Activated T-helper 2 cell treated with anti-CD3 and anti-CD28 coated beads, Interferon-gamma antibody, Interleukin-2, Interleukin-4, amounts not matched to agents 10 μg/mL and 5 μg/mL and 100 μg/mL, durations not matched to agents 14 hours and 24 hours and 36 hours (primary cell): Measurements from ENCODE around the gene ZNF607. TPM values are rescaled to one million over a fixed set of nuclear protein-coding genes. Genes with fewer than 3 reads are reported as not detected.
"Not testable (repeated sequence)": the region's sequence is repeated elsewhere in the genome, so short reads cannot be mapped to it uniquely, and the experiment has no call there.

Source experiments
- DNase-seq: peaks from one replicate; pipeline ENCODE4 v3.0.0; 2021; ENCODE audit warnings: low spot score
- H3K27ac Mint-ChIP-seq: one replicate; pipeline ENCODE4 v1.8.0; 2021; ENCODE audit warnings: mixed read lengths
- H3K27me3 Mint-ChIP-seq: one replicate; pipeline ENCODE4 v1.8.0; 2021; ENCODE audit warnings: low read depth, mixed read lengths
- H3K36me3 Mint-ChIP-seq: one replicate; pipeline ENCODE4 v1.8.0; 2021; ENCODE audit warnings: low read depth, mixed read lengths
- H3K4me1 Mint-ChIP-seq: one replicate; pipeline ENCODE4 v1.8.0; 2021; ENCODE audit warnings: low read depth, mixed read lengths
- H3K4me3 Mint-ChIP-seq: one replicate; pipeline ENCODE4 v1.8.0; 2021; ENCODE audit warnings: low read depth, mild to moderate bottlenecking, moderate library complexity, mixed read lengths
- H3K9me3 Mint-ChIP-seq: one replicate; pipeline ENCODE4 v1.8.0; 2021; ENCODE audit warnings: mixed read lengths
- intact Hi-C: fragments of 100-400 bp; cut with micrococcal nuclease; formaldehyde crosslinking; loops from one replicate; pipeline ENCODE4 v1.15.1; 2023
- total RNA-seq: library from RNA; stranded (reverse); gene quantifications from 2 replicates; pipeline ENCODE4 v1.2.3, GENCODE V29; 2022

The ZNF607 gene
- total RNA-seq, 1 donor from 2014 or later, result 2.7 TPM

DNA sequence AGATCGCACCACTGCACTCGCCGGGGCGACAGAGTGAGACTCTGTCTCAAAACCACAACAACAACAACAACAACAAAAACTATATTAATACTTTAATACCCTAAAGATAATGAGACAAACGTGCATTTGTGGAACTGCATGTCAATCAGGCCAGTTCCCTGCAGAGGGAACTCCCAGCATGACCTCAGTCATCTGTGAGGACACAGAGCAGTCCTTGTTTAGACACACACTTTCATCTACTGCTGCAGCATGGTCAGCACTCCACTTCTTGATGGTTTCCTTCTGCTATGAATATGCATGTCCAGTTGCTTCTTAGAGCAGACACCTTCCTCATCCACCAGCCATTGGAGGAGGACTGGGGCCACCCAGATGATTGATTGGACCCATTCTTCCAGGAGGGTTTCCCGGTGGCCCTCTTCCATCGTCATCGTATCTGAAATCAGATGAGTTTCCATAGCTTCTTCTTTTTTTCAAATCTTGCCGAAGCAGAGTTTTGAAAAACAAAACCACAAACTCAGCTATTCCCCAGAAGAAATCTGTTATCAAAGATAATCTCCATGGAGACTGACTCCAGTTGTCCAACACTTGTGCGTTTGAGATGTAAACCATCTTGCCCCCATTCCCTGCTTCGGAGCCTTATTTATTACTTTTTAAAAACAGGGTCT, 26.5 kb downstream of the ZNF607 start:
- H3K36me3 Mint-ChIP-seq, result peaks cover 18% of the 10 kb centered on the region
- H3K27ac Mint-ChIP-seq, result no peak overlapping the region
- no peak overlapping the region for H3K4me3 Mint-ChIP-seq
- H3K9me3 Mint-ChIP-seq, result peaks cover 42% of the 10 kb centered on the region
- no peaks in the 10 kb centered on the region for H3K27me3 Mint-ChIP-seq
- no peak for DNase-seq
- H3K4me1 Mint-ChIP-seq, result peaks cover 7% of the 10 kb centered on the region
- intact Hi-C loops, result no loop called here

GRCh38 chr19:37691881-37692504, 27.6 kb downstream of the ZNF607 start:
- peak; percentile 50 for DNase-seq
- H3K4me3 Mint-ChIP-seq, result peak overlapping the region; percentile 79
- H3K9me3 Mint-ChIP-seq, result peaks cover 35% of the 10 kb centered on the region
- peaks cover 15% of the 10 kb centered on the region for H3K36me3 Mint-ChIP-seq
- intact Hi-C loops, result no loop called here
- peak overlapping the region; percentile 52 for H3K27ac Mint-ChIP-seq
- H3K27me3 Mint-ChIP-seq, result no peaks in the 10 kb centered on the region
- H3K4me1 Mint-ChIP-seq, result peaks cover 7% of the 10 kb centered on the region

DNA sequence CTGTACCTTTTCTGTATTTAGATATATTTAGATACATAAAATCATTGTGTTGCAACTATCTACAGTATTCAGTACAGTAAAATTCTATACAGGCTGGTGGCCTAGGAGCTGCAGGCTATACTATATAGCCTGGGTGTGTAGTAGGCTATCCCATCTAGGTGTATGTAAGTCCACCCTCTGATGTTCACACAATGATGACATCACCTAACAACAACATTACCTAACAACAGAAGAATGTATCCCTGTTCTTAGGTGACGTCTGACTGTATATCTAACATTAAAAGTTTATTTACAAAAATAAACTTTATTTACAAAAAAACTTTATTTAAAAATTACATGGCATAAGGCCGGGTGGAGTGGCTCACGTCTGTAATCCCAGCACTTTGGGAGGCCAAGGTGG, 36.0 kb downstream of the ZNF607 start:
- no peak for DNase-seq
- intact Hi-C loops, result no loop called here
- no peak overlapping the region for H3K4me3 Mint-ChIP-seq
- no peaks in the 10 kb centered on the region for H3K27me3 Mint-ChIP-seq
- no peak overlapping the region for H3K27ac Mint-ChIP-seq
- H3K36me3 Mint-ChIP-seq, result no peaks in the 10 kb centered on the region
- peaks cover 42% of the 10 kb centered on the region for H3K9me3 Mint-ChIP-seq
- H3K4me1 Mint-ChIP-seq, result no peaks in the 10 kb centered on the region

- Mint-ChIP-seq H3K9me3 (peaks cover 52% of the 10 kb centered on the region), H3K27me3 (no peaks in the 10 kb centered on the region), H3K4me3 (no peak overlapping the region), H3K27ac (no peak overlapping the region), H3K36me3 (no peaks in the 10 kb centered on the region), H3K4me1 (no peaks in the 10 kb centered on the region)
- intact Hi-C loops, result no loop called here
- no peak for DNase-seq
Observed at GRCh38 chr19:37669450-37669914, 50.1 kb downstream of the ZNF607 start.

- intact Hi-C loops, result not testable (repeated sequence)
Observed at GRCh38 chr19:37657157-37657556, 62.4 kb downstream of the ZNF607 start.

DNA sequence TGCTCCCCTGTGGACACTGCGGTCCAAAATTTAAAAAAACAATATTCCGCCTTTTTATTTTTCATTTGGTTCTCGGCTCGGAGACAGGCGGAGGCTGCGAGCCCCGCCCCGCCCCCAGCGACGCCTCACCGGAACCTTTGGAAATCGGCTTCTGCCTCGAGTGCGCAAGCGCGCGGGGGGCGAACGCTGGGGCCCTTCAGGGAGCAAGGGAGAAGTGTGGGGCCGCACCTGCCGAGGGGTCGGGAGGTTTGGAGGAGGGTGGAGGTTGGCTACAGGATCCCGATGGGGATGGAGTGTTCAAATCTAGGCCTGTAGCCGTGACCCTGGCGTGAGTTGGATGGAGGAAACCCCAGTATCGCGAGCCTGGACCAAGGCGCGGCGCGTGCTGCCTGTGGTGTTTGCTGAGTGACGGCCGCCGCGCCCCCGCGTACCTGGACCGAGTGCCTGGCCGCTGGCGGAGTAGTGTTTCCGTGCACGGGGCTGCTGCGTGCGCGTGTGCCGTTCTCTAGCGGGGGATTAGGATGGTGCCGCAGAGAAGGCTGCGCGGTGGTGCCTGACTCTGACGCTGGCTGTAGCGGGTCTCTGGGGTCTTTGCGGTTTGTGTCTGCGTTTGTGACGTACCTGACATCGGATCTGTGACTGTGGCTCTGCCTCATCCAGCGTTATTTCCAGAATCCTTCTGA, 63.7 kb downstream of the ZNF607 start:
- intact Hi-C loops, result loop anchor here (1.0 to 2.0 kb wide), 4 partner anchors 62 to 437 kb away; partner anchors contain the start of genes ZNF383, ZNF540, ZNF570 and ZNF571
- peaks cover 38% of the 10 kb centered on the region for H3K9me3 Mint-ChIP-seq
- no peaks in the 10 kb centered on the region for H3K27me3 Mint-ChIP-seq
- H3K36me3 Mint-ChIP-seq, result peaks cover 35% of the 10 kb centered on the region
- H3K4me1 Mint-ChIP-seq, result peaks cover 22% of the 10 kb centered on the region
- peak; percentile 85 for DNase-seq
- H3K27ac Mint-ChIP-seq, result peak overlapping the region; percentile 93
- peak overlapping the region; percentile 83 for H3K4me3 Mint-ChIP-seq

More at GRCh38 chr19:37657157-37657556, 62.4 kb downstream of the ZNF607 start:
- not testable (repeated sequence) for H3K27me3 Mint-ChIP-seq, H3K27ac Mint-ChIP-seq, DNase-seq
- Mint-ChIP-seq H3K4me1 (peaks cover 22% of the 10 kb centered on the region), H3K4me3 (peak overlapping the region; percentile 83), H3K36me3 (peaks cover 27% of the 10 kb centered on the region), H3K9me3 (peaks cover 47% of the 10 kb centered on the region)

DNA sequence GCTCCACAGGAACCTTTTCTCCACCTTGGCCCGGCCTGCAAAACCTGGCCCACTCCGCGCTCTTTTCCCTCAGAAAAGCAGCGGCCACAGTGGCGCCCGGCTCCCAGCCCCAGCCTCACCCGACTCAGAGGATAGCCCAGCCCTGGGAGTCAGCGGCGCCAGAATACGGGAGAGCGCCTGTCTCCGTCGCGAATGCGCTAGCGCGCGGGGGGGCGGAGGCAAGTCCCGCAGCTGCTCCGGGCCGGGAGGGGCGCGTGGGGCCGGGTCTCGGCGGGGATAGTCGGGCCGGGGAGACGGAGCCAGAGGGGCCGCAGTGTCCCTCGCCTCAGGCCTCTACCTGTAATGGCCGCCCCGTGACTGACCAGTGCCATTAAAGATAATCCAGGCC, 64.3 kb downstream of the ZNF607 start, which contains the start of gene ZFP30:
ZFP30 (minus strand) TSS at position 165 of the 388 bp plus-strand sequence. CDS start 7,643 bp downstream, outside the sequence.
- peaks cover 33% of the 10 kb centered on the region for H3K9me3 Mint-ChIP-seq
- intact Hi-C loops, result loop anchor here (1.0 to 2.0 kb wide), 4 partner anchors 61 to 436 kb away; partner anchors contain the start of genes ZNF383, ZNF540, ZNF570 and ZNF571
- H3K27me3 Mint-ChIP-seq, result no peaks in the 10 kb centered on the region
- peak; percentile 81 for DNase-seq
- peaks cover 22% of the 10 kb centered on the region for H3K4me1 Mint-ChIP-seq
- peaks cover 40% of the 10 kb centered on the region for H3K36me3 Mint-ChIP-seq
- peak within 1 kb of the TSS; percentile 93 for H3K27ac Mint-ChIP-seq
- peak within 1 kb of the TSS; percentile 83 for H3K4me3 Mint-ChIP-seq

GRCh38 chr19:37654629-37655300, 64.8 kb downstream of the ZNF607 start:
- DNase-seq, result peak; percentile 18
- intact Hi-C loops, result loop anchor here (1.0 to 2.0 kb wide), 4 partner anchors 60 to 436 kb away; partner anchors contain the start of genes ZNF383, ZNF540, ZNF570 and ZNF571
- peak overlapping the region; percentile 93 for H3K27ac Mint-ChIP-seq

DNA sequence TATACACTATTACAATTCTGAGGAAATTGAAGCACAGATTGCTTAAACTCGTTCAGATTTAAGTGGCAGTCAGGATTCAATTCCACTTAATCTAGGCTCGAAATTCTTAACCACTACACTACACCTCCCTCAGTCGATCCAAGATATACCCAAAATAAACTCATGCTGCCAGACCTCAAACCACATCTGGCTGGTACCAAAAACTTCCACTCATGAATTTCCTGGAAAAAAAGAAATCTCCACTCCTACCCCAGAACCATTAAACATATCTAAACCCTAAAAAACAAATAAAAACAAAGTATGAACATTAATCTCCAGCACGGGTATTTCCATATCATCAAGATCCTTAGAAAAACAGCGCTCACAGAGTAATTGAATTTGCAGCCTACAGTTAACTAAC, 65.4 kb downstream of the ZNF607 start:
- Mint-ChIP-seq H3K4me1 (peaks cover 22% of the 10 kb centered on the region), H3K27me3 (no peaks in the 10 kb centered on the region), H3K4me3 (peak overlapping the region; percentile 83), H3K9me3 (peaks cover 31% of the 10 kb centered on the region), H3K36me3 (peaks cover 50% of the 10 kb centered on the region), H3K27ac (peak overlapping the region; percentile 93)
- intact Hi-C loops, result loop anchor here (2.0 kb wide), 3 partner anchors 125 to 435 kb away; partner anchors contain the start of genes ZNF383, ZNF570 and ZNF573
- no peak for DNase-seq

More at GRCh38 chr19:37654629-37655300, 64.8 kb downstream of the ZNF607 start:
- Mint-ChIP-seq H3K9me3 (peaks cover 34% of the 10 kb centered on the region), H3K4me3 (peak overlapping the region; percentile 83), H3K4me1 (peaks cover 22% of the 10 kb centered on the region), H3K27me3 (no peaks in the 10 kb centered on the region), H3K36me3 (peaks cover 46% of the 10 kb centered on the region)

Other genes with a start within 250 kb of the ZNF607 start
- gene ZNF793, start 212.8 kb downstream of the ZNF607 start, total RNA-seq, result 0.32 and 0.66 TPM in 2 replicates
- 0.50 and 0.67 TPM in 2 replicates for gene ZNF571, start 125.0 kb downstream of the ZNF607 start, total RNA-seq
- gene ZNF540, start 124.9 kb downstream of the ZNF607 start, total RNA-seq, result 0.41 and 0.46 TPM in 2 replicates
- 10.4 and 12.2 TPM in 2 replicates for gene ZFP30, start 64.3 kb downstream of the ZNF607 start, total RNA-seq
- gene ZNF573, start 59.8 kb upstream of the ZNF607 start, total RNA-seq, result 3.1 and 3.6 TPM in 2 replicates
- not detected in 2 replicates for gene WDR87, start 186.8 kb upstream of the ZNF607 start, total RNA-seq
- gene SIPA1L3, start 187.4 kb upstream of the ZNF607 start, total RNA-seq, result 15.6 and 15.9 TPM in 2 replicates